HepG2 (cell line): ENCODE data around the gene DCTN2. TPM values are rescaled to one million over a fixed set of nuclear protein-coding genes. Genes with fewer than 3 reads are reported as not detected.

Experiments
- ATF1 ChIP-seq: IDR thresholded peaks from 2 replicates; pipeline ENCODE4 v1.6.1; 2016; ENCODE audit warnings: mild to moderate bottlenecking, control low read depth
- HNRNPK ChIP-seq: fragments of 200-400 bp; formaldehyde crosslinking; IDR thresholded peaks from 2 replicates; pipeline ENCODE4 v1.6.1; 2018; ENCODE audit warnings: low read length, low read depth, moderate library complexity, mild to moderate bottlenecking; ENCODE audit not compliant: poor library complexity, severe bottlenecking
- HOXA7 ChIP-seq: sonication (generic); formaldehyde crosslinking; IDR thresholded peaks from 2 replicates; pipeline ENCODE4 v1.8.1; 2022; ENCODE audit warnings: mild to moderate bottlenecking, missing genetic modification reagents, moderate library complexity
- NFATC3 ChIP-seq: sonication (generic); formaldehyde crosslinking; IDR thresholded peaks from 2 replicates; pipeline ENCODE4 v1.5.1; 2020; ENCODE audit warnings: mild to moderate bottlenecking, missing genetic modification reagents
- PHF5A ChIP-seq: IDR thresholded peaks from one replicate; pipeline ENCODE4 v1.6.1; 2018; ENCODE audit warnings: low read depth, missing genetic modification reagents; ENCODE audit not compliant: unreplicated experiment
- RAD51 ChIP-seq: fragments of 450-650 bp; IDR thresholded peaks from 2 replicates; pipeline ENCODE4 v1.6.1; 2016; ENCODE audit warnings: borderline replicate concordance
- STAG1 ChIP-seq: sonication (generic); formaldehyde crosslinking; IDR thresholded peaks from 2 replicates; pipeline ENCODE4 v1.4.0; 2020; ENCODE audit warnings: missing genetic modification reagents
- ZFP90 ChIP-seq: sonication (generic); formaldehyde crosslinking; IDR thresholded peaks from 2 replicates; pipeline ENCODE4 v1.8.0; 2022; ENCODE audit warnings: missing genetic modification reagents, mild to moderate bottlenecking, inconsistent platforms, borderline replicate concordance
- ZNF225 ChIP-seq: sonication (generic); formaldehyde crosslinking; IDR thresholded peaks from 2 replicates; pipeline ENCODE4 v1.4.0; 2020; ENCODE audit warnings: mild to moderate bottlenecking, missing genetic modification reagents
- ZNF337 ChIP-seq: sonication (generic); formaldehyde crosslinking; IDR thresholded peaks from 2 replicates; pipeline ENCODE4 v1.5.1; 2020; ENCODE audit warnings: missing genetic modification reagents, low read depth, mild to moderate bottlenecking, borderline replicate concordance
- ZNF530 ChIP-seq: sonication (generic); formaldehyde crosslinking; IDR thresholded peaks from 2 replicates; pipeline ENCODE4 v1.5.0; 2020; ENCODE audit warnings: low read depth, mild to moderate bottlenecking, missing genetic modification reagents
- ZNF549 ChIP-seq: sonication (generic); formaldehyde crosslinking; IDR thresholded peaks from 2 replicates; pipeline ENCODE4 v1.5.0; 2020; ENCODE audit warnings: missing genetic modification reagents
- polyA plus RNA-seq, 8 experiments: library from polyadenylated mRNA; depleted of rRNA in 3 of 8; stranded (reverse) in 7 of 8; unstranded in 1 of 8; fragments of >200 nt; fragmentation: Illumina TruSeq in 4 of 8; extraction: Trizol in 4 of 8; gene quantifications; 2 replicates each; pipeline versions ENCODE4 v1.2.1 to v1.2.3, GENCODE V29; 2011 to 2016; ENCODE audit warnings: low read depth in 4 of 8, missing spikeins in 1 of 8, mixed read lengths in 1 of 8; ENCODE audit not compliant: insufficient read depth in 1 of 8
- total RNA-seq, 5 experiments: library from RNA; depleted of rRNA; stranded (reverse); fragments of >200 nt; fragmentation: Illumina TruSeq; extraction: Trizol; gene quantifications; 2 replicates each; pipeline ENCODE4 v1.2.3, GENCODE V29; 2016; ENCODE audit warnings: low read depth in 1 of 5
- TF ChIP-seq, protein P1 (sequence below): sonication (generic); formaldehyde crosslinking; IDR thresholded peaks from 2 replicates; pipeline ENCODE4 v1.5.1; 2020; ENCODE audit warnings: missing genetic modification reagents, mild to moderate bottlenecking, borderline replicate concordance
- TF ChIP-seq, protein P2 (sequence below): sonication (generic); formaldehyde crosslinking; IDR thresholded peaks from 2 replicates; pipeline ENCODE4 v1.8.0; 2022; ENCODE audit warnings: mild to moderate bottlenecking, missing genetic modification reagents, moderate library complexity
- TF ChIP-seq, protein P3 (sequence below): IDR thresholded peaks from 2 replicates; pipeline ENCODE4 v1.6.1; 2016; ENCODE audit warnings: missing biosample characterization, missing genetic modification reagents, low read depth
- TF ChIP-seq, protein P4 (sequence below): sonication (generic); formaldehyde crosslinking; IDR thresholded peaks from 2 replicates; pipeline ENCODE4 v1.4.0; 2020; ENCODE audit warnings: missing genetic modification reagents
- TF ChIP-seq, protein P5 (sequence below): sonication (generic); formaldehyde crosslinking; IDR thresholded peaks from 2 replicates; pipeline ENCODE4 v1.5.0; 2020; ENCODE audit warnings: missing genetic modification reagents, mild to moderate bottlenecking, borderline replicate concordance
- TF ChIP-seq, protein P6 (sequence below): sonication (generic); formaldehyde crosslinking; IDR thresholded peaks from 2 replicates; pipeline ENCODE4 v1.5.1; 2020; ENCODE audit warnings: missing genetic modification reagents, mild to moderate bottlenecking, borderline replicate concordance
- TF ChIP-seq, protein P7 (sequence below): sonication (generic); formaldehyde crosslinking; IDR thresholded peaks from 2 replicates; pipeline ENCODE4 v1.4.0; 2020; ENCODE audit warnings: missing genetic modification reagents, mild to moderate bottlenecking, borderline replicate concordance

Gene DCTN2
- total and polyA plus RNA-seq, 2 of the 13 experiments (the other 11 are each of a cell fraction or from before 2014, with no cell fraction given), result 72.0 to 77.4 TPM

DNA sequence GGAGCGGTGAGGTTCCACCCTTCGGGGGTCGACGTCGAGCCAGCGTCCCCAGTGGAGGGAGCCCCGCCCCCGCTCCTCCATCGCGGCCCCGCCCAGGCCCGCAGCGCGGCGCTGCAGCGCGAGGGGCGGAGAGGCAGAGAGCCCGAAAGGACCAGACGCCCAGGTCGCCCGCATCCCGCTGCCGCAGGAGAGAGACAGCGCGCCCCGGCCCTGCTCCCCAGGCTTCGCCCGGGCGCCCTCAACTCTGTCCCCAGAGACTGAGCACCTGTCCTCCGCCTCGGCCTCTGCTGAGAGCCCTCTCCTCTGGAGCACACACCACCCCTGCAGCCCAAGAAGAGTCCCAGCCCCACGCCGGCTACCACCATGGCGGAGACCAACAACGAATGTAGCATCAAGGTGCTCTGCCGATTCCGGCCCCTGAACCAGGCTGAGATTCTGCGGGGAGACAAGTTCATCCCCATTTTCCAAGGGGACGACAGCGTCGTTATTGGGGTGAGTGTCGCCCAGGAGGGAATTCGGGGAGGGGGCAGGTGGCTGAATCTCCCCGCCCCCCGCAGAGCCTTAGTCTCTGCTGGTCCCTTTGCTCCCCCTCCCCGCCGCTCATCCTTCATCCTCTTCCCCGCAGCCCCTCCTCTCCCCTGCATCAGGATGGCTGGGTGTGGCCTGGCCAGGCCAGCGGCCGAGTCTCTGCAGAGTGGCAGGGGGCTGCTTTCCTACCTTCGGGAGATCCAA lies 3.1 kb upstream of the DCTN2 start, which contains the start of gene KIF5A (continued):
- TF ChIP-seq, protein P1, sequence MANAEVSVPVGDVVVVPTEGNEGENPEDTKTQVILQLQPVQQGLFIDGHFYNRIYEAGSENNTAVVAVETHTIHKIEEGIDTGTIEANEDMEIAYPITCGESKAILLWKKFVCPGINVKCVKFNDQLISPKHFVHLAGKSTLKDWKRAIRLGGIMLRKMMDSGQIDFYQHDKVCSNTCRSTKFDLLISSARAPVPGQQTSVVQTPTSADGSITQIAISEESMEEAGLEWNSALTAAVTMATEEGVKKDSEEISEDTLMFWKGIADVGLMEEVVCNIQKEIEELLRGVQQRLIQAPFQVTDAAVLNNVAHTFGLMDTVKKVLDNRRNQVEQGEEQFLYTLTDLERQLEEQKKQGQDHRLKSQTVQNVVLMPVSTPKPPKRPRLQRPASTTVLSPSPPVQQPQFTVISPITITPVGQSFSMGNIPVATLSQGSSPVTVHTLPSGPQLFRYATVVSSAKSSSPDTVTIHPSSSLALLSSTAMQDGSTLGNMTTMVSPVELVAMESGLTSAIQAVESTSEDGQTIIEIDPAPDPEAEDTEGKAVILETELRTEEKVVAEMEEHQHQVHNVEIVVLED (CRISPR knock-in tag), result no peak
- TF ChIP-seq HOXA7 (CRISPR knock-in tag) (no peak), ZNF337 (CRISPR knock-in tag) (no peak), ZNF549 (CRISPR knock-in tag) (no peak), ZFP90 (CRISPR knock-in tag) (no peak), PHF5A (no peak), STAG1 (CRISPR knock-in tag) (peak; percentile 40), ZNF530 (CRISPR knock-in tag) (no peak), HNRNPK (peak; percentile 82), ATF1 (no peak), NFATC3 (CRISPR knock-in tag) (no peak), RAD51 (no peak), ZNF225 (CRISPR knock-in tag) (no peak)
- TF ChIP-seq, protein P2, sequence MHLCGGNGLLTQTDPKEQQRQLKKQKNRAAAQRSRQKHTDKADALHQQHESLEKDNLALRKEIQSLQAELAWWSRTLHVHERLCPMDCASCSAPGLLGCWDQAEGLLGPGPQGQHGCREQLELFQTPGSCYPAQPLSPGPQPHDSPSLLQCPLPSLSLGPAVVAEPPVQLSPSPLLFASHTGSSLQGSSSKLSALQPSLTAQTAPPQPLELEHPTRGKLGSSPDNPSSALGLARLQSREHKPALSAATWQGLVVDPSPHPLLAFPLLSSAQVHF (CRISPR knock-in tag), result no peak
- TF ChIP-seq, protein P3, sequence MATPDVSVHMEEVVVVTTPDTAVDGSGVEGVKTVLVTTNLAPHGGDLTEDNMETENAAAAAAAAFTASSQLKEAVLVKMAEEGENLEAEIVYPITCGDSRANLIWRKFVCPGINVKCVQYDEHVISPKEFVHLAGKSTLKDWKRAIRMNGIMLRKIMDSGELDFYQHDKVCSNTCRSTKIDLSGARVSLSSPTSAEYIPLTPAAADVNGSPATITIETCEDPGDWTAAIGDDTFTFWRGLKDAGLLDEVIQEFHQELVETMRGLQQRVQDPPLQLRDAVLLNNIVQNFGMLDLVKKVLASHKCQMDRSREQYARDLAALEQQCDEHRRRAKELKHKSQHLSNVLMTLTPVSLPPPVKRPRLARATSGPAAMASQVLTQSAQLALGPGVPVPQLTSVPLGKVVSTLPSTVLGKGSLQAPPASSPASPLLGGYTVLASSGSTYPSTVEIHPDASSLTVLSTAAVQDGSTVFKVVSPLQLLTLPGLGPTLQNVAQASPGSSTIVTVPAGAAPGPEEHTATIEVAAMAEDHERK (CRISPR knock-in tag), result no peak
- TF ChIP-seq, protein P4, sequence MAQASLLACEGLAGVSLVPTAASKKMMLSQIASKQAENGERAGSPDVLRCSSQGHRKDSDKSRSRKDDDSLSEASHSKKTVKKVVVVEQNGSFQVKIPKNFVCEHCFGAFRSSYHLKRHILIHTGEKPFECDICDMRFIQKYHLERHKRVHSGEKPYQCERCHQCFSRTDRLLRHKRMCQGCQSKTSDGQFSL (CRISPR knock-in tag), result no peak
- TF ChIP-seq, protein P5, sequence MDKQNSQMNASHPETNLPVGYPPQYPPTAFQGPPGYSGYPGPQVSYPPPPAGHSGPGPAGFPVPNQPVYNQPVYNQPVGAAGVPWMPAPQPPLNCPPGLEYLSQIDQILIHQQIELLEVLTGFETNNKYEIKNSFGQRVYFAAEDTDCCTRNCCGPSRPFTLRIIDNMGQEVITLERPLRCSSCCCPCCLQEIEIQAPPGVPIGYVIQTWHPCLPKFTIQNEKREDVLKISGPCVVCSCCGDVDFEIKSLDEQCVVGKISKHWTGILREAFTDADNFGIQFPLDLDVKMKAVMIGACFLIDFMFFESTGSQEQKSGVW (CRISPR knock-in tag), result no peak
- TF ChIP-seq, protein P6, sequence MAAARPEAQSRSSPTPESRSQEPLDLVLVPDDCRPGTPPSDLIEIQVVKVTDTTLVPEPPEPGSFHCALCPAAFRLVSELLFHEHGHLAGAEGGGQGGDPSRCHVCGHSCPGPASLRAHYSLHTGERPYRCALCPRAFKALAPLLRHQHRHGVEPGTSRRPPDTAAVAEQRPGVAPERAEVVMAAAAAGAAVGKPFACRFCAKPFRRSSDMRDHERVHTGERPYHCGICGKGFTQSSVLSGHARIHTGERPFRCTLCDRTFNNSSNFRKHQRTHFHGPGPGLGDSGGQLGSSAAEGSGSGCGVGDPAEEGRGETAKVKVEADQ, result no peak
- TF ChIP-seq, protein P7, sequence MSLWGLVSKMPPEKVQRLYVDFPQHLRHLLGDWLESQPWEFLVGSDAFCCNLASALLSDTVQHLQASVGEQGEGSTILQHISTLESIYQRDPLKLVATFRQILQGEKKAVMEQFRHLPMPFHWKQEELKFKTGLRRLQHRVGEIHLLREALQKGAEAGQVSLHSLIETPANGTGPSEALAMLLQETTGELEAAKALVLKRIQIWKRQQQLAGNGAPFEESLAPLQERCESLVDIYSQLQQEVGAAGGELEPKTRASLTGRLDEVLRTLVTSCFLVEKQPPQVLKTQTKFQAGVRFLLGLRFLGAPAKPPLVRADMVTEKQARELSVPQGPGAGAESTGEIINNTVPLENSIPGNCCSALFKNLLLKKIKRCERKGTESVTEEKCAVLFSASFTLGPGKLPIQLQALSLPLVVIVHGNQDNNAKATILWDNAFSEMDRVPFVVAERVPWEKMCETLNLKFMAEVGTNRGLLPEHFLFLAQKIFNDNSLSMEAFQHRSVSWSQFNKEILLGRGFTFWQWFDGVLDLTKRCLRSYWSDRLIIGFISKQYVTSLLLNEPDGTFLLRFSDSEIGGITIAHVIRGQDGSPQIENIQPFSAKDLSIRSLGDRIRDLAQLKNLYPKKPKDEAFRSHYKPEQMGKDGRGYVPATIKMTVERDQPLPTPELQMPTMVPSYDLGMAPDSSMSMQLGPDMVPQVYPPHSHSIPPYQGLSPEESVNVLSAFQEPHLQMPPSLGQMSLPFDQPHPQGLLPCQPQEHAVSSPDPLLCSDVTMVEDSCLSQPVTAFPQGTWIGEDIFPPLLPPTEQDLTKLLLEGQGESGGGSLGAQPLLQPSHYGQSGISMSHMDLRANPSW (CRISPR knock-in tag), result no peak
